Vagina (tissue), 2 donors: ENCODE data around the gene PRXL2B. TPM values are rescaled to one million over a fixed set of nuclear protein-coding genes. Genes with fewer than 3 reads are reported as not detected.

Experiments used
- DNase-seq, 2 donors: peaks; one replicate each; pipeline ENCODE4 v3.0.0-alpha.2; 2017; ENCODE audit errors: extremely low spot score in 2 of 2
- H3K27ac ChIP-seq: fragments of 200-600 bp; sonication (generic); one replicate; pipeline ENCODE4 v1.5.1; 2019
- H3K27me3 ChIP-seq: fragments of 200-600 bp; sonication (generic); one replicate; pipeline ENCODE4 v1.5.1; 2019
- H3K36me3 ChIP-seq, 2 donors: fragments of 200-600 bp; sonication (generic); one replicate each; pipeline ENCODE4 v1.5.1; 2017 to 2019
- H3K4me1 ChIP-seq: fragments of 200-600 bp; sonication (generic); one replicate; pipeline ENCODE4 v1.5.1; 2019
- H3K4me3 ChIP-seq, 2 donors: fragments of 200-600 bp; sonication (generic); 1 replicate in 1 of 2; 2 replicates in 1 of 2; pipeline ENCODE4 v1.5.1; 2016 to 2019
- H3K9me3 ChIP-seq: fragments of 200-600 bp; sonication (generic); one replicate; pipeline ENCODE4 v1.5.1; 2019
- POLR2A ChIP-seq, 2 donors: fragments of 450-650 bp; IDR thresholded peaks; one replicate each; pipeline ENCODE4 v1.6.1; 2017; ENCODE audit warnings: antibody characterized with exemption in 2 of 2, mild to moderate bottlenecking in 2 of 2, moderate library complexity in 2 of 2
- POLR2AphosphoS5 ChIP-seq, 2 donors: sonication (generic); formaldehyde crosslinking; IDR thresholded peaks; one replicate each; pipeline ENCODE4 v1.9.0; 2017; ENCODE audit warnings: antibody characterized with exemption in 2 of 2, mild to moderate bottlenecking in 2 of 2, low read depth in 1 of 2; ENCODE audit not compliant: insufficient read depth in 1 of 2
- intact Hi-C: fragments of 100-400 bp; cut with DNase I; formaldehyde crosslinking; loops from one replicate; pipeline ENCODE4 v1.15.1; 2023
- total RNA-seq: library from RNA; depleted of rRNA; stranded (reverse); fragments of >200 nt; gene quantifications from one replicate; pipeline ENCODE4 v1.2.3, GENCODE V29; 2016
- TF ChIP-seq, protein P1 (sequence below), 3 experiments: fragments of 450-650 bp in 2 of 3; fragments of 200-600 bp in 1 of 3; sonication (generic) in 1 of 3; IDR thresholded peaks; one replicate each; pipeline ENCODE4 v1.5.1; 2017 to 2019; ENCODE audit warnings: antibody characterized with exemption in 3 of 3, mild to moderate bottlenecking in 2 of 3, moderate library complexity in 2 of 3

The PRXL2B gene
- total RNA-seq, 1 donor from 2014 or later, result 16.2 TPM

DNA sequence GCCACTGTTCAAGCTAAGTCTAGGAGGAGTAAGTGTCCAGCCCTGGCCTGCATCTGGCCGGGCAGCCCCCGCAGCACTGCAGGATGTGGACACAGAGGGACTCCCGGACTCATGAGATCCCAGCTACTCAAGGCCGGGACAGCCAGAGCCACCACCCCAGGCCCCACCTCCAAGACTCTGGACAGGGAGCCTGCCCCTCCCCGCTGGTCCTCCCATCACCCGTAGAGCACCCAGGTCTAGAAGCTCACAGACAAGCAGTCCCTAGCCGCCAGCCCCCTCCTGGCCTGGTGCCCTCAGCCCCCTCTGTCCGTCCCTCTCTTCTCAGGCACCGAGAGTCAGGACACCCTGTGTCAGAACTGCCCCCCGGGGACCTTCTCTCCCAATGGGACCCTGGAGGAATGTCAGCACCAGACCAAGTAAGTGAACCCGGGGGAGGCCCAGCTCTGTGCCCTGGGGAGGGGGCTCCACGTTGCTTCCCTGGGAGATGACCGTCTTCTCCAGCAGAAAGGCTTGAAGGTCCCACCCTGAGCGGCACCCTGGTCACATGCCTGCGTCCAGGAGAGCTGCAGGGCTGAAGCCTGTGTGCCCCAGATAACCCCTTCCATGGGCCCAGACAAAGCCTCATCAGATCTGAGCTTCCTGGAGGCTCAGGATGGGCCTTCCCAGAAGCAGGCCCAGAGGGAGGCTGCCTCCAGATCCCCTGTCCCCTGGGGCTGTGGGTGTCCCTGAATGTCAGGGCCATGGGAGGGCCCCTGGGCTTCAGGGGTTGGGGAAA, 26.1 kb upstream of the PRXL2B start:
- H3K9me3 ChIP-seq, result no peaks in the 10 kb centered on the region
- intact Hi-C loops, result no loop called here
- H3K27ac ChIP-seq, result no peak overlapping the region
- peaks cover 0 to 23% of the 10 kb centered on the region in 2 donors for H3K36me3 ChIP-seq
- peaks cover 47% of the 10 kb centered on the region for H3K4me1 ChIP-seq
- TF ChIP-seq POLR2A (IDR thresholded peaks at IDR 0.05) (no peak), POLR2AphosphoS5 (IDR thresholded peaks at IDR 0.05; ENCODE audit: insufficient read depth in 1 of 2, low read depth in 1 of 2) (no peak)
- TF ChIP-seq, protein P1, sequence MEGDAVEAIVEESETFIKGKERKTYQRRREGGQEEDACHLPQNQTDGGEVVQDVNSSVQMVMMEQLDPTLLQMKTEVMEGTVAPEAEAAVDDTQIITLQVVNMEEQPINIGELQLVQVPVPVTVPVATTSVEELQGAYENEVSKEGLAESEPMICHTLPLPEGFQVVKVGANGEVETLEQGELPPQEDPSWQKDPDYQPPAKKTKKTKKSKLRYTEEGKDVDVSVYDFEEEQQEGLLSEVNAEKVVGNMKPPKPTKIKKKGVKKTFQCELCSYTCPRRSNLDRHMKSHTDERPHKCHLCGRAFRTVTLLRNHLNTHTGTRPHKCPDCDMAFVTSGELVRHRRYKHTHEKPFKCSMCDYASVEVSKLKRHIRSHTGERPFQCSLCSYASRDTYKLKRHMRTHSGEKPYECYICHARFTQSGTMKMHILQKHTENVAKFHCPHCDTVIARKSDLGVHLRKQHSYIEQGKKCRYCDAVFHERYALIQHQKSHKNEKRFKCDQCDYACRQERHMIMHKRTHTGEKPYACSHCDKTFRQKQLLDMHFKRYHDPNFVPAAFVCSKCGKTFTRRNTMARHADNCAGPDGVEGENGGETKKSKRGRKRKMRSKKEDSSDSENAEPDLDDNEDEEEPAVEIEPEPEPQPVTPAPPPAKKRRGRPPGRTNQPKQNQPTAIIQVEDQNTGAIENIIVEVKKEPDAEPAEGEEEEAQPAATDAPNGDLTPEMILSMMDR (IDR thresholded peaks at IDR 0.05), result no peak
- no peak for DNase-seq
- H3K4me3 ChIP-seq, result no peak overlapping the region
- no peaks in the 10 kb centered on the region for H3K27me3 ChIP-seq

DNA sequence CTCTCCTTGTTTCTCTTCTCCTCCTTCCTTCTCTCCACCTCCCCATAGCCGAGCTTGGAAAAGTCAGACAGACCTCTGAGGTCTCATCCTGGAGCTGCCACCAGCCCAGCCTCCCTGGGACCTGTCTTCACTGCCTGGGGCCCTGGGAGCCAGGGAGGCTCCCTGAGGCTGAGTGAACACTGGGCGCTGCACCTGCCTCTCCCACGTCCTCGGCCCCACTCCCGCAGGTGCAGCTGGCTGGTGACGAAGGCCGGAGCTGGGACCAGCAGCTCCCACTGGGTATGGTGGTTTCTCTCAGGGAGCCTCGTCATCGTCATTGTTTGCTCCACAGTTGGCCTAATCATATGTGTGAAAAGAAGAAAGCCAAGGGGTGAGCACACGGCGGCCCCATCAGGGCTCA, 25.1 kb upstream of the PRXL2B start:
- TF ChIP-seq POLR2A (IDR thresholded peaks at IDR 0.05), result no peak
- no peak for TF ChIP-seq POLR2AphosphoS5 (IDR thresholded peaks at IDR 0.05; ENCODE audit: insufficient read depth in 1 of 2, low read depth in 1 of 2)
- TF ChIP-seq, protein P1 (IDR thresholded peaks at IDR 0.05), result no peak
- peaks cover 0 to 23% of the 10 kb centered on the region in 2 donors for H3K36me3 ChIP-seq
- peaks cover 40% of the 10 kb centered on the region for H3K4me1 ChIP-seq
- no peak overlapping the region for H3K27ac ChIP-seq
- H3K9me3 ChIP-seq, result no peaks in the 10 kb centered on the region
- no peak overlapping the region for H3K4me3 ChIP-seq
- intact Hi-C loops, result no loop called here
- H3K27me3 ChIP-seq, result no peaks in the 10 kb centered on the region
- no peak for DNase-seq

DNA sequence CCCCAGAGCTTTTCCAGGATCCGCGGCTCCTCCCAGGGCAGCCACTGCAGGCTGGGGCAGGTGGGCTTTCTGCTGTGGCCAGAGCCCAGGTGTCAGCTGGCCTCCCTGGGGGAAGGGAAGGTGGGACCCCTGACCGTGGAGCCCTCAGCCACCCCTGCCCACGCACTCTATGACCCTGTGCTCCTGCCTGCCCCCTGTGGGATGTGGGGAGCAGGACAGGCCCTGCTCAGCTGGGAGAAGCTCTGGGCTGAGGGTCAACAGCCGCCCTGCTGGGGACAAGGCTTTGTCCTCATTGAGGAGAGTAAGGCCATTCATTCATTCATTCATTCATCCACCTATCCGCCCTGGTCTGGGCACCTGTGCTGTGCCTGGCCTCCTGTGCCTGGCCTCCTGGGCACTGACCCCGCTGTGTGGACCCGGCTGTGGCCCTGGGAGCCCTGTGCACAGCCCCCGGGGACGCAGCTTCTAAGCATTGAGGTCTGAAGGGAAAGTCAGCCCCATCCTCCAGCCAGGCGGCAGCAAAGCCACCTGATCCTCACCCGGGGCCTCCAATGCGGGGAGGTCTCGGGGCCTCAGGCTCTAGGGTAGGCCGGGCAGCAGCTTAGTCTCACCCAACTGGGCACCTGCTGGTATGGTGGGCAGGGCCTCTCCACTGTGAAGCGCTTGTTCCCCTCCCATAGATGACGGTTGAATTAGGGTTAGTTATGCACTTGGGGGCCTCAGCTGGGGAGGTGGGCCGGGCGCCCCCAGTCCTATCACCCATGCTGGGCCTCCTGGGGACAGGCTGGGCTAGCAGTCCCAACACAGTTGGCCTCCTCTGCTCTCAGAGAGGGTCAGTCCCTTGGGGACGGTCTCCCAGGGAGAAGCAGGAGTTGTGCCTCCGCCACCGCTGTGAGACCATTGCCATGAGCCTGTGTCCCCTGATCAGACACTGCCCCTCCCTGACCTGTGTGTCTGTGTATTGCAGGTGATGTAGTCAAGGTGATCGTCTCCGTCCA, 24.4 kb upstream of the PRXL2B start:
- intact Hi-C loops, result no loop called here
- Histone ChIP-seq H3K9me3 (no peaks in the 10 kb centered on the region), H3K4me3 (no peak overlapping the region), H3K27ac (no peak overlapping the region), H3K27me3 (no peaks in the 10 kb centered on the region), H3K4me1 (peaks cover 33% of the 10 kb centered on the region), H3K36me3 (peaks cover 0 to 23% of the 10 kb centered on the region in 2 donors)
- DNase-seq, result no peak
- TF ChIP-seq POLR2A (IDR thresholded peaks at IDR 0.05) (no peak), POLR2AphosphoS5 (IDR thresholded peaks at IDR 0.05; ENCODE audit: insufficient read depth in 1 of 2, low read depth in 1 of 2) (no peak)
- TF ChIP-seq, protein P1 (IDR thresholded peaks at IDR 0.05), result peak in 1 of 3 experiments; percentile 9

DNA sequence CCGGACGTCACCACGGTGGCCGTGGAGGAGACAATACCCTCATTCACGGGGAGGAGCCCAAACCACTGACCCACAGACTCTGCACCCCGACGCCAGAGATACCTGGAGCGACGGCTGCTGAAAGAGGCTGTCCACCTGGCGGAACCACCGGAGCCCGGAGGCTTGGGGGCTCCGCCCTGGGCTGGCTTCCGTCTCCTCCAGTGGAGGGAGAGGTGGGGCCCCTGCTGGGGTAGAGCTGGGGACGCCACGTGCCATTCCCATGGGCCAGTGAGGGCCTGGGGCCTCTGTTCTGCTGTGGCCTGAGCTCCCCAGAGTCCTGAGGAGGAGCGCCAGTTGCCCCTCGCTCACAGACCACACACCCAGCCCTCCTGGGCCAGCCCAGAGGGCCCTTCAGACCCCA, 23.4 kb upstream of the PRXL2B start:
- intact Hi-C loops, result no loop called here
- peaks cover 0 to 21% of the 10 kb centered on the region in 2 donors for H3K36me3 ChIP-seq

More for the DNA sequence above, 23.4 kb upstream of the PRXL2B start:
- DNase-seq, result no peak
- no peak for TF ChIP-seq POLR2A (IDR thresholded peaks at IDR 0.05)
- TF ChIP-seq, protein P1 (IDR thresholded peaks at IDR 0.05), result no peak
- no peak for TF ChIP-seq POLR2AphosphoS5 (IDR thresholded peaks at IDR 0.05; ENCODE audit: insufficient read depth in 1 of 2, low read depth in 1 of 2)
- no peak overlapping the region for H3K27ac ChIP-seq
- no peaks in the 10 kb centered on the region for H3K27me3 ChIP-seq
- H3K4me3 ChIP-seq, result no peak overlapping the region
- no peaks in the 10 kb centered on the region for H3K9me3 ChIP-seq
- H3K4me1 ChIP-seq, result peaks cover 23% of the 10 kb centered on the region
